Stomach (tissue), 9 donors: ENCODE measurements around the gene ADH7. TPM values are rescaled to one million over a fixed set of nuclear protein-coding genes. Genes with fewer than 3 reads are reported as not detected.
"Not testable (repeated sequence)": the region's sequence is repeated elsewhere in the genome, so short reads cannot be mapped to it uniquely, and the experiment has no call there.

Experiments used
- DNase-seq, 2 donors: peaks; one replicate each; pipeline versions ENCODE4 v3.0.0 to v3.0.0-alpha.2; 2013 to 2019
- H3K27ac ChIP-seq, 5 donors: fragments of 200-600 bp in 4 of 5; sonication (generic) in 4 of 5; one replicate each; pipeline ENCODE4 v1.5.1; 2013 to 2019; ENCODE audit warnings: mild to moderate bottlenecking in 1 of 5, moderate library complexity in 1 of 5
- H3K27me3 ChIP-seq, 3 donors: fragments of 200-600 bp; sonication (generic); one replicate each; pipeline ENCODE4 v1.5.1; 2017 to 2019; ENCODE audit warnings: mixed run types in 1 of 3
- H3K36me3 ChIP-seq, 4 donors: fragments of 200-600 bp; sonication (generic); 1 replicate in 3 of 4; 2 replicates in 1 of 4; pipeline ENCODE4 v1.5.1; 2016 to 2019
- H3K4me1 ChIP-seq, 4 donors: fragments of 200-600 bp; sonication (generic); one replicate each; pipeline ENCODE4 v1.5.1; 2016 to 2019
- H3K4me3 ChIP-seq, 4 donors: fragments of 200-600 bp; sonication (generic) in 3 of 4; one replicate each; pipeline ENCODE4 v1.5.1; 2016 to 2019; ENCODE audit warnings: mild to moderate bottlenecking in 1 of 4
- H3K9me3 ChIP-seq, 4 donors: fragments of 200-600 bp; sonication (generic); one replicate each; pipeline ENCODE4 v1.5.1; 2016 to 2019
- CTCF ChIP-seq, 7 experiments: fragments of 450-650 bp in 4 of 7; fragments of 200-600 bp in 3 of 7; sonication (generic) in 3 of 7; IDR thresholded peaks; one replicate each; pipeline ENCODE4 v1.5.1; 2016 to 2019; ENCODE audit warnings: antibody characterized with exemption in 7 of 7, control low read depth in 2 of 7, mild to moderate bottlenecking in 1 of 7
- EP300 ChIP-seq: sonication (generic); formaldehyde crosslinking; IDR thresholded peaks from one replicate; pipeline ENCODE4 v1.6.1; 2017; ENCODE audit warnings: antibody characterized with exemption
- POLR2A ChIP-seq, 4 donors: fragments of 450-650 bp; IDR thresholded peaks; one replicate each; pipeline ENCODE4 v1.6.1; 2016; ENCODE audit warnings: antibody characterized with exemption in 4 of 4, control low read depth in 2 of 4, mild to moderate bottlenecking in 1 of 4, moderate library complexity in 1 of 4
- POLR2AphosphoS5 ChIP-seq, 3 donors: sonication (generic); formaldehyde crosslinking; IDR thresholded peaks; one replicate each; pipeline ENCODE4 v1.6.1; 2016; ENCODE audit warnings: antibody characterized with exemption in 3 of 3
- WGBS, 5 donors: extraction: QIAGEN DNeasy Blood & Tissue Kit in 3 of 5; methylation state at CpG; one replicate each; pipeline versions ENCODE4 v1.1.5 to v1.1.7; 2013 to 2018; 5-methylcytosine and 5-hydroxymethylcytosine counted together
- intact Hi-C: fragments of 100-400 bp; cut with DNase I; formaldehyde crosslinking; loops from one replicate; pipeline ENCODE4 v1.15.1; 2023; ENCODE audit warnings: low total_unique reads
- polyA plus RNA-seq, 3 donors: library from polyadenylated mRNA; stranded (reverse); fragments of 200-250 nt; gene quantifications; one replicate each; pipeline ENCODE4 v1.2.3, GENCODE V29; 2013
- total RNA-seq, 5 donors: library from RNA; depleted of rRNA; stranded (reverse); fragments of >200 nt; gene quantifications; one replicate each; pipeline versions ENCODE4 v1.1.0 to v1.2.3, GENCODE V29; 2014 to 2016
- donor health status: healthy with polysubstance abuse.
- donor health status: Bipolar disorder and iron deficiency.
- donor health status: healthy.

ADH7 gene
- total and polyA plus RNA-seq, 8 donors = 1.2 to 84.2 (median 4.7) TPM; not detected in 1

DNA sequence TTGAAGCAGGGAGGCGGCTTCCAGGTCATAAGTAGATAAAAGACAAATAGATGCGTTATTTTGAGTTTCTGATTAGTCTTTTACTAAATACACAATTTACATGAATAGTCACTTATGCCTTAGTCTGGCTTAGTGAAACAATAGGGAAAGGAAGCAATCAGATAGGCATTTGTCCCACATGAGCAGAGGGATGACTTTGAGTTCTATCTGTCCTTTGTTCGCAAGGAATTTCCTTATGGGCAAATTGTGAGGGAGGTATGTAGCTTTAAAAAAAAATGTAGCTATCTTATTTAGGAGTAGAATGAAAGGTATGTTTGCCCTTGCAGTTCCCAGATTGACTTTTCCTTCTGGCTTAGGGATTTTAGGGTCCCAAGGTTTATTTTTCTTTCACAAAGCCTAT is 56.3 kb downstream of the ADH7 start:
- no peaks in the 10 kb centered on the region for H3K36me3 ChIP-seq
- peaks cover 0 to 6% (median 0%) of the 10 kb centered on the region in 4 donors for H3K9me3 ChIP-seq
- no peak for TF ChIP-seq EP300
- no peak for TF ChIP-seq POLR2AphosphoS5 (IDR thresholded peaks at IDR 0.05)
- TF ChIP-seq CTCF (IDR thresholded peaks at IDR 0.05) = no peak
- no peak for TF ChIP-seq POLR2A (IDR thresholded peaks at IDR 0.05)
- peaks cover 6 to 32% (median 13%) of the 10 kb centered on the region in 4 donors for H3K4me1 ChIP-seq
- intact Hi-C loops = loop anchor here (10.0 kb wide), 1 partner anchor 884 kb away; no protein-coding TSS in a partner anchor
- no peak overlapping the region for H3K27ac ChIP-seq
- no peak for DNase-seq
- no peak overlapping the region for H3K4me3 ChIP-seq
- no peaks in the 10 kb centered on the region for H3K27me3 ChIP-seq
- 70 to 91% (median 80%) methylated on average over 3 of the region's 3 CpGs for WGBS, 5 donors

DNA sequence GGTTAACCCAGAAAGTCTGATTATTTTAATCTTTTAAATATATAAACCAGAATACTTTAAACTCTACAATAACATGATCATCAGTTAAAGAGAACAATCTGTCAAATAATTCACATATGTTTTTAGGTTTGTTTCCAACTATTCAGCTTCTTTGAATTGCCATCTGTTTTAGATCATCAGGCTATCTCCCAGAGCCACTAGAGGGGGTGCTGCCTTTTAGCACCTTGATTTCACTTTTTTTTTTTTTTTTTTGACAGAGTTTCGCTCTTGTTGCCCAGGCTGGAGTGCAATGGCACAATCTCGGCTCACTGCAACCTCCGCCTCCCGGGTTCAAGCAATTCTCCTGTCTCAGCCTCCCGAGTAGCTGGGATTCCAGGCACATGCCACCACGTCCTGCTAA is 57.8 kb downstream of the ADH7 start:
- not testable (repeated sequence) for H3K27me3 ChIP-seq, H3K4me3 ChIP-seq, H3K36me3 ChIP-seq, H3K27ac ChIP-seq
- peak in 3 of 7 experiments; percentile 13 to 24 (median 20) for TF ChIP-seq CTCF (IDR thresholded peaks at IDR 0.05)
- 57 to 82% (median 62%) methylated on average over 6 of the region's 6 CpGs for WGBS, 5 donors
- DNase-seq = peak in 1 of 2 donors; percentile 28
- peaks cover 0 to 13% (median 3%) of the 10 kb centered on the region in 4 donors for H3K9me3 ChIP-seq
- intact Hi-C loops = loop anchor here (10.0 kb wide), 1 partner anchor 883 kb away; no protein-coding TSS in a partner anchor
- H3K4me1 ChIP-seq = peaks cover 0 to 18% (median 2%) of the 10 kb centered on the region in 4 donors

DNA sequence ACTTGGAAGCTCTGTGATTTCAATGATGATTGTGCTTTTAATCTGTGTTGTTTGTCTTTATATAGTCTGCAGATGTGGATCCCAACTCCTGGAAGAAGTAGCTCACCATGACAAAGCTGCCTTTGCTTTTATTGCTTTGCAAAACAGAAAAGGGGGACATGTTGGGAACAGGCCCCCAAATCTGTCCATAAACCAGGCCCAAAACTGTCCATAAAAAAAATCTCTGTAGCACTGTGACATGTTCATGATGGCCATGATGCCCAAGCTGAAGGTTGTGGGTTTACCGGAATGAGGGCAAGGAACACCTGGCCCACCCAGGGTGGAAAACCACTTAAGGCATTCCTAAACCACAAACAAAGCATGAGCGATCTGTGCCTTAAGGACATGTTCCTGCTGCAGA is 62.7 kb downstream of the ADH7 start:
- not testable (repeated sequence) for H3K27ac ChIP-seq, H3K4me3 ChIP-seq, H3K4me1 ChIP-seq, H3K27me3 ChIP-seq, DNase-seq, H3K36me3 ChIP-seq
- H3K9me3 ChIP-seq = peaks cover 0 to 20% (median 6%) of the 10 kb centered on the region in 4 donors
- intact Hi-C loops = loop anchor here (10.0 kb wide), 1 partner anchor 878 kb away; no protein-coding TSS in a partner anchor
- WGBS, 5 donors = 91 to 99% (median 96%) methylated on average over 2 of the region's 2 CpGs

DNA sequence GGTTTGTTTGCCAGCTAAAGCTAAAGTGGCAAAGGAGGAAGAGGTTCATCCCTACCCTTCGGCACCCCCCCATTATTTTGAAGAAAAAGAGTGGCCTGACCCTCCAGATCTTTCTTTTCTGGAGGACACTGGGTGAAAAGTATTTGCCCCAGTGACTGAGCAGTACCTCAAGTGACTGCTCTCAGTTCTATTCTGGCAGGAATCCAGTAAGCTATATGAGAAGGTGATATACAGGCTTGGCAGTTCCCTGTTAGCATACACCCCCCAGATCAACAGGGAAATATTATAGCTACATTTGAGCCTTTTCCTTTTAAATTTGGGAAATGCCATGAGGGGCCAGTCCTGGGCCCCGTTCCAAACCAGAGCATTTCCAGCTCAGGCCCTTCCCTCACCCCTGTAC is 67.3 kb downstream of the ADH7 start:
- H3K4me1 ChIP-seq, H3K4me3 ChIP-seq, H3K27ac ChIP-seq, intact Hi-C loops, H3K36me3 ChIP-seq, H3K27me3 ChIP-seq: not testable (repeated sequence)
- DNase-seq = peak in 1 of 2 donors; percentile 59
- WGBS, 5 donors = 41 to 63% (median 46%) methylated on average over 2 of the region's 2 CpGs
- peaks cover 0 to 12% (median 5%) of the 10 kb centered on the region in 4 donors for H3K9me3 ChIP-seq

DNA sequence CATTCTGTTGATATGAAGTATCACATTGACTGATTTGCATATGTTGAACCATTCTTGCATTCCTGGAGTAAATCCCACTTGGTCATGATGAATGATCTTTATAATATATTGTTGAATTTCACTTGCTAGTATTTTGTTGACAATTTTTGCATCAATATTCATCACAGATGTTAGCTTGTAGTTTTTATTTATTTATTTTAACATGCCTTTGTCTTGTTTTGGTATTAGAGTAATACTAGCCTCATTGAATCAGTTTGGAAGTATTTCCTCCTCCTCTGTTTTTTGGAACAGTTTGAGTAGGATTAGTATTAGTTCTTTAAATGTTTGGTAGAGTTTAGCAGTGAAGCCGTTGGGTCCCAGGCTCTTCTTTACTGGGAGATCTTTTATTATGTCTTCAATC is 68.7 kb downstream of the ADH7 start:
- Histone ChIP-seq H3K27me3 (no peaks in the 10 kb centered on the region), H3K36me3 (no peaks in the 10 kb centered on the region), H3K27ac (no peak overlapping the region), H3K4me3 (no peak overlapping the region), H3K9me3 (no peaks in the 10 kb centered on the region), H3K4me1 (peaks cover 0 to 19% (median 0%) of the 10 kb centered on the region in 4 donors)
- WGBS, 5 donors = 43 to 91% (median 84%) methylated on average over 1 of the region's 1 CpG
- intact Hi-C loops = no loop called here
- no peak for TF ChIP-seq POLR2A (IDR thresholded peaks at IDR 0.05)
- TF ChIP-seq CTCF (IDR thresholded peaks at IDR 0.05) = no peak
- no peak for DNase-seq
